Stimulated activated naive CD8-positive, alpha-beta T cell treated with anti-CD3 and anti-CD28 coated beads, Interleukin-15, amount 100 ng/mL, for 72 hours (primary cell): Measurements from ENCODE around the gene KIAA1671.
"Not testable (repeated sequence)": the region's sequence is repeated elsewhere in the genome, so short reads cannot be mapped to it uniquely, and the experiment has no call there.

Experiments
- ATAC-seq: fragments of 150-1000 bp; cut with Tn5 transposase; 2 replicates; pipeline ENCODE4 v1.10.0; 2021; ENCODE audit warnings: mild to moderate bottlenecking, moderate library complexity
- DNase-seq, 2 donors: peaks; one replicate each; pipeline ENCODE4 v3.0.0; 2021 to 2022
- H3K27ac Mint-ChIP-seq, 2 donors: one replicate each; pipeline ENCODE4 v1.8.0; 2022; ENCODE audit warnings: mild to moderate bottlenecking in 2 of 2, mixed read lengths in 2 of 2, moderate library complexity in 2 of 2
- H3K27me3 Mint-ChIP-seq: one replicate; pipeline ENCODE4 v1.8.0; 2022; ENCODE audit warnings: mixed read lengths
- H3K4me1 Mint-ChIP-seq: one replicate; pipeline ENCODE4 v1.8.0; 2022; ENCODE audit warnings: mild to moderate bottlenecking, mixed read lengths
- H3K4me3 Mint-ChIP-seq, 2 donors: one replicate each; pipeline ENCODE4 v1.8.0; 2022; ENCODE audit warnings: mild to moderate bottlenecking in 2 of 2, mixed read lengths in 2 of 2, moderate library complexity in 1 of 2
- H3K9me3 Mint-ChIP-seq, 2 donors: one replicate each; pipeline ENCODE4 v1.8.0; 2022; ENCODE audit warnings: mixed read lengths in 2 of 2

Gene KIAA1671

DNA sequence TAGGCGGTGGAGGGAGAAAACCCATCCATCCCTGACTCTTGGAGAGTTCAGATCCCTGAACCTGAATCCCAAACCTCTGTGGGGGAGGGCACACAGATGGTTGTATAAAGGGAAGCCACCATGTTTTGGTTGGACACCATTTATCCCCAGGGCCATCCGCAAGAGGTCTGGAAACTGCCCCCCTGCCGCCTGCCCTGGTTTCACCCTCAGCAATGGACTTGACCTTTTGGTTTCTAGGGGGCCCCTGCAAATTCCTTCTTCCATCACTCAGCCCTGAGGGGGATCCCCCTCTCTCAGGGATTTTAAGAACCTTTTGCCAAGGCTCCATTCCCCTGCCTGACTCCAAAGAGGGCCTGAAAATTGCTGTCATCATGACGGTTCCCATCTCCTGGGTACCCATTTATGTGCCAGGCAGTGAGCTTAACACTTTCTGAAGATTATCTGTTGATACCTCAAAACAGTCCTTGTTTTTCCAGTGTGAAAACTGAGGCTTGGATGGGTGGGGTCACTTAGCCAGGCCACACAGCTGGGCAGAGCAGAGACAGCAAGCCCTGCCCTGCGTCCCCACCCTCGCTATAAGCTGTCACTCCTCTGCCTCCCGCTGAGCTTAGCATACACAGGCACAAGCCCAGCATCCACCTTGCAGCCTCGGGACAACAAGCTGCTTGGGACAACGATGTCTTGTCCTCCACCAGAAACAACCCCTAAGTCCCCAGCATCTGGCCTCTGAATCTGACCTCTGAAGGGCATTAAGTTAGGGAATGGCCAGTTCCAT, 213.9 kb downstream of the KIAA1671 start:
- no peaks in the 10 kb centered on the region for H3K9me3 Mint-ChIP-seq
- H3K4me1 Mint-ChIP-seq, result peaks cover 8% of the 10 kb centered on the region
- H3K4me3 Mint-ChIP-seq, result no peak overlapping the region
- ATAC-seq, result no peak
- H3K27me3 Mint-ChIP-seq, result no peaks in the 10 kb centered on the region
- H3K27ac Mint-ChIP-seq, result no peak overlapping the region
- no peak for DNase-seq

- no peaks in the 10 kb centered on the region for H3K9me3 Mint-ChIP-seq
- H3K4me1 Mint-ChIP-seq, result peaks cover 11% of the 10 kb centered on the region
- ATAC-seq (no peak), DNase-seq (no peak)
- H3K4me3 Mint-ChIP-seq, result no peak overlapping the region
- no peak overlapping the region for H3K27ac Mint-ChIP-seq
- H3K27me3 Mint-ChIP-seq, result no peaks in the 10 kb centered on the region
These were observed 214.6 kb downstream of the KIAA1671 start for GRCh38 chr22:25167082-25167481.

DNA sequence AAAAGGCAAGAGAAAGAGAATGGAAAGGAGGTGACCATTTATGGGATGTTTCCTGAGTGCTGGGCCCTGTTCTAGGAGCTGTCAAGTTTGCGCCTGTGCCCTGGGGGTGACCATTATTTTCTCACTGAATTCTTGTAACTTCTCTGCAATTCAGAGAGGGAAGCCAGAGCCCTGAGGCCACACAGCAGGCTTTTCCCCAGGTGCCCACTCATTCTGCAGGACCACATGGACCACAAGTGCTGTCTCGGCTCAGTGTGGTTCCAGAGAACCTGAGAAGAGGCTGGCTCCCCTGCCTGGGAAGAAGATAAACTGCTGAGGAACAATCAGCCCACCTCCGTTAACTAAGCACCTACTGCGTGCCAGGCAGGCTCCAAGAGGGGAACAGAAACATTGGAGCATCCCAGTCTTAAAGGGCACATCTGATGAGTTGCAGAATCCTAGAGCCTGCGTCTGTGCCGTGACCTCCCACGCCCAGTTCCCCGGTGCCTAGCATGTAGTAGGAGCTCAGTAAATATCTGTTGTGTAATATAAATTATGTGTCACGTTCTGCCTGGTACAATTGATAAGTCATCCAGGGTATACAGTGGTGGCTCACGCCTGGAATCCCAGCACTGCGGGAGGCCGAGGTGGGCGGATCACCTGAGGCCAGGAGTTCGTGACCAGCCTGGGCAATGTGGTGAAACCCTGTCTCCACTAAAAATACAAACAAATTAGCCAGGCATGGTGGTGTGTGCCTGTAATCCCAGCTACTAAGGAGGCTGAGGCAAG, 215.5 kb downstream of the KIAA1671 start:
- Mint-ChIP-seq H3K4me3 (no peak overlapping the region), H3K9me3 (no peaks in the 10 kb centered on the region), H3K27ac (peak overlapping the region in 1 of 2 donors; percentile 52), H3K4me1 (peaks cover 12% of the 10 kb centered on the region), H3K27me3 (no peaks in the 10 kb centered on the region)
- ATAC-seq (no peak), DNase-seq (no peak)

DNA sequence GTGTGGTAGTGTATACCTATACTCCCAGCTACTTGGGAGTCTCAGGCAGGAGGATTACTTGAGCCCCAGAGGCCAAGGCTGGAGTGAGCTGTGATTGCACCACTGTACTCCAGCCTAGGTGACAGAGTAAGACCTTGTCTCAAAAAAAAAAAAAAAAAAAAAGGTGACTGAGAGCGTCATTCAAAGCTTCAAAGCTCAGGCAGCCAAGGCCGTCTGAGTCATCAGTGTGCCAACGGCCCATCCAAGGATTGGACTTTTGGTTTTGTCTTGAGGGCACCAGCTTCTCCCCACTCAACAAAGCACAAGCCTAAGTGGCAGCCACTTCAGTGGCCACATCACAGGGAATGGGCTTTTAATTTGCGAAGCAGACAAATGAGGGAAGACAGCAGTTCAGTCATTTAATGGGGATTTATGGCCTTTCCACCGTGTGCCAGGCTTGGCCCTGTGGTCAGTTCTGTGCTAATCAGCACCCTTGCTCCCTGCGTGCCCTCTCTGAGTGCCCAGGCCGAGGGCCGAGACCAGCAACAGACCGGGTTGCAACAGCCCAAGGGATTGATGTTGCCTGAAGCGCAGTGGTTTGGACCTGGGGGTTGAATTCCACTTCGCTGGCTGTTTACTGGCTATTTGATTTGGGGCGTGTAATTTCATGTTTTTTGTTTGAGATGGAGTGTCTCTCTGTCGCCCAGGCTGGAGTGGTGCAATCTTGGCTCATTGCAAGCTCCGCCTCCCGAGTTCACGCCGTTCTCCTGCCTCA, 216.9 kb downstream of the KIAA1671 start:
- Mint-ChIP-seq H3K9me3 (no peaks in the 10 kb centered on the region), H3K27me3 (no peaks in the 10 kb centered on the region), H3K4me1 (peaks cover 12% of the 10 kb centered on the region), H3K27ac (no peak overlapping the region), H3K4me3 (no peak overlapping the region)
- ATAC-seq, result no peak
- no peak for DNase-seq

DNA sequence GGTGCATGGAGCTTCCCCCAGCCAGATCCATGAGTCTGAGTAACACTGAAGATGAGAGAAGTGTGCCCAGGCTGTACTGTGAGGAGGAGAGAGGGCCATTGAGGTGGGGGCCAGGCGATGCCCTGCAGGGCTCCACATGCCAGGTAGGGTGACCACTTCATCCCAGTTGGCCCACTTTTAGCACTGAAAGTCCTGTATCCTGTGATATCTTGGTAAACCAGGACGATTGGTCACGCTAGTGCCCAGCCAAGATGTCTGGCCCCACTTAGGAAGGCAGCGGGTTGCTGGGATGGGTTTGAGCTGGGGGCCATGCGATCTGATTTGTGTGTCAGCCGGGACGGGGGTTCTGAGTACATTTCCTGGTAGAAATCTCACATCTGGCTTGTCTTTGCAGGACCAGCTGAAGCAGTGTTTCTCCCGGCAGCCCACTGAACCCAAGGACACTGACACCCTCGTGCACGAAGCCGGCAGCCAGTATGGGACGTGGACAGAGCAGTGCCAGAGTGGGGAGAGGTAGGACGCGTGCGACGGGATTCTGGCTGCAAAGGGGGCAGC, 218.0 kb downstream of the KIAA1671 start:
- peaks cover 6% of the 10 kb centered on the region for H3K4me1 Mint-ChIP-seq
- H3K4me3 Mint-ChIP-seq, result no peak overlapping the region
- H3K27me3 Mint-ChIP-seq, result no peaks in the 10 kb centered on the region
- DNase-seq, result no peak
- no peaks in the 10 kb centered on the region for H3K9me3 Mint-ChIP-seq
- peak overlapping the region in 1 of 2 donors; percentile 60 for H3K27ac Mint-ChIP-seq
- no peak for ATAC-seq

GRCh38 chr22:25172153-25172552, 219.6 kb downstream of the KIAA1671 start:
- Mint-ChIP-seq H3K27ac (no peak overlapping the region), H3K9me3 (no peaks in the 10 kb centered on the region), H3K27me3 (no peaks in the 10 kb centered on the region), H3K4me1 (peaks cover 6% of the 10 kb centered on the region), H3K4me3 (no peak overlapping the region)
- DNase-seq (peak; percentile 8 to 38), ATAC-seq (peak; percentile 82)

DNA sequence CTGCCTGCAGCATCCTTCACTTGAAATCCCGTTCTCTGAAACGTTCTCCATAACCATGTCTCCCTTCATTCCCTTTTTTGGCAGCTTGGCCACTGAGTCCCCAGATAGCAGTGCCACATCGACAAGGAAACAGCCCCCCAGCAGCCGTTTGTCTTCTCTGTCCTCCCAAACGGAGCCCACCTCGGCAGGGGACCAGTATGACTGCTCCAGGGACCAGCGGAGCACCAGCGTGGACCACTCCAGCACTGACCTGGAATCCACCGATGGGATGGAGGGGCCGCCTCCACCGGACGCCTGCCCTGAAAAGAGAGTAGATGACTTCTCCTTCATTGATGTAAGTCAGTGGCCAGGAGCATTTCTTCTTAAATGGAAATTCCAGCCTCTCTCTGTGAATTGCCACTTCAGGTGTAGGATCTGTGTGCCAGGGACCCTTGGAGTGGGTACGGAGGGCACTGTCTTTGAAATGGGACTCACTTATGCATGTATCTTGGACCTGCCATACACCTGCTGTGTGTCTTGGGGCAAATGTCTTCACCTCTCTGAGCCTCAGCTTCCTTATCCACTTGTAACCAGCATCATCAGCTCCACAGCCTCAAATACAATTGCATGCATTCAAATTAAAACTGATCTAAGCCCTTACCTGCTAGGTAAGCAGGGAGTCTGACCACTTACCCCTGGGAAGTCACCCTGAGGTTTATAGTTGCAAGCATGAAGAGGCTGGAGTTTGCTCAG, 221.8 kb downstream of the KIAA1671 start:
- H3K4me1 Mint-ChIP-seq, result peaks cover 6% of the 10 kb centered on the region
- no peaks in the 10 kb centered on the region for H3K27me3 Mint-ChIP-seq
- no peak for DNase-seq
- H3K27ac Mint-ChIP-seq, result peak overlapping the region in 1 of 2 donors; percentile 42
- no peak for ATAC-seq
- H3K9me3 Mint-ChIP-seq, result peaks cover 0 to 1% of the 10 kb centered on the region in 2 donors
- H3K4me3 Mint-ChIP-seq, result no peak overlapping the region

DNA sequence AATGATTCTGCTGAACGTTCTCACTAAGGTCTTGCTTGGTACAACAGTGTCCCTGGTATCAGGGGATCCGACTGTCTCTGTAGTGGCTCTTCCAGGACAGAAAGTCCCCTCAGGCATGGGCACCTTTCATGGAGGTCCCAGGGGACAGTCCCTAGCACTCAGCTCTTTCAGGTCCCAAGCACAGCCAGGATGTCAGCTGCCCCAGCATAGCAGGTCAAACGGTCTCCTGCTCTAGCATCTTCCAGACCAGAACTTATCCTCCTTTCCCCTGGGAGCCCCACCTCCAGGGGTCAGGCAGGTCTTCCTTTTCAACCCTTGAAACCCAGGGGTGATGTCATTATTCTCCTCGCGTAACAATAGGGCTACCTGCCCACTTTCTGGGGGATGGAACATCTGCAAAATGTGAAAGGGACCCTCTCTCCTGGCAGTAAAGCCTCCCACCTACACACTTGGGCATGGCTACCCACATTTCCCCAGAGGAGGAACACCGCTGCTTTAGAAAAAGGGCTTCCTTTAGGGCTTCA, 222.4 kb downstream of the KIAA1671 start:
- H3K4me1 Mint-ChIP-seq, result peaks cover 6% of the 10 kb centered on the region
- H3K27ac Mint-ChIP-seq, result no peak overlapping the region
- no peak overlapping the region for H3K4me3 Mint-ChIP-seq
- DNase-seq, result no peak
- no peak for ATAC-seq
- H3K27me3 Mint-ChIP-seq, result no peaks in the 10 kb centered on the region
- peaks cover 0 to 7% of the 10 kb centered on the region in 2 donors for H3K9me3 Mint-ChIP-seq

- Mint-ChIP-seq H3K27me3 (no peaks in the 10 kb centered on the region), H3K4me3 (no peak overlapping the region), H3K9me3 (peaks cover 0 to 9% of the 10 kb centered on the region in 2 donors), H3K27ac (peak overlapping the region in 1 of 2 donors; percentile 8), H3K4me1 (peaks cover 6% of the 10 kb centered on the region)
- DNase-seq (no peak), ATAC-seq (no peak)
These were observed 223.7 kb downstream of the KIAA1671 start for GRCh38 chr22:25176175-25176574.

GRCh38 chr22:25176799-25177198, 224.3 kb downstream of the KIAA1671 start:
- peak overlapping the region in 1 of 2 donors; percentile 35 for H3K27ac Mint-ChIP-seq
- DNase-seq (no peak), ATAC-seq (no peak)
- H3K9me3 Mint-ChIP-seq, result peaks cover 0 to 9% of the 10 kb centered on the region in 2 donors
- no peak overlapping the region for H3K4me3 Mint-ChIP-seq
- H3K27me3 Mint-ChIP-seq, result no peaks in the 10 kb centered on the region
- peaks cover 3% of the 10 kb centered on the region for H3K4me1 Mint-ChIP-seq

- no peak for ATAC-seq
- peak overlapping the region in 1 of 2 donors; percentile 85 for H3K27ac Mint-ChIP-seq
These were observed 224.7 kb downstream of the KIAA1671 start for GRCh38 chr22:25177226-25177625.

DNA sequence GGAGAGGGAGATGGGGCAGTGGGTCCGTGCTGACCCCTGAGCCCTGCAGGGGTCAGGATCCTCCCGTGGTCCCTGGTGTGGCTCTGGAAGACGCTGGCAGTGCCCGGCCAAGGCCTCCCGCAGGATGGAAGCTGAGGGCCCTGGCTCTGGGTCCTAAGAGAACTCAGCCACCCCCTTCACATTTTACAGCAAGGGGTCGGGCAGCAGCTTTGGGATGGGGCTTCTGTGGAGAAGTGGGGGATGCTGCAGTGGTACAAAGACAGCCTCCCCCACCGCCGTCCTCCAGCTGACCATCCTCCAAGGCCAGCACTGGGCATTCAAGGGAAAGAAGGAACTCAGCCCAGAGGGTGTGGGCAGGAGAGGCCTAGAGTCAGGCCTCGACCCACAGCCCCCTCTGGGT, 225.4 kb downstream of the KIAA1671 start:
- Mint-ChIP-seq H3K27me3 (no peaks in the 10 kb centered on the region), H3K27ac (peak overlapping the region in 1 of 2 donors; percentile 59), H3K4me3 (no peak overlapping the region), H3K4me1 (no peaks in the 10 kb centered on the region), H3K9me3 (peaks cover 0 to 9% of the 10 kb centered on the region in 2 donors)
- no peak for ATAC-seq
- DNase-seq, result no peak

More at GRCh38 chr22:25177226-25177625, 224.7 kb downstream of the KIAA1671 start:
- H3K27me3 Mint-ChIP-seq, result no peaks in the 10 kb centered on the region
- H3K4me1 Mint-ChIP-seq, result no peaks in the 10 kb centered on the region
- no peak for DNase-seq
- H3K9me3 Mint-ChIP-seq, result peaks cover 0 to 9% of the 10 kb centered on the region in 2 donors
- no peak overlapping the region for H3K4me3 Mint-ChIP-seq

GRCh38 chr22:25178348-25178747, 225.8 kb downstream of the KIAA1671 start:
- H3K4me1 Mint-ChIP-seq, H3K27me3 Mint-ChIP-seq, H3K27ac Mint-ChIP-seq, DNase-seq, H3K9me3 Mint-ChIP-seq, H3K4me3 Mint-ChIP-seq: not testable (repeated sequence)
- peak; percentile 60 for ATAC-seq

DNA sequence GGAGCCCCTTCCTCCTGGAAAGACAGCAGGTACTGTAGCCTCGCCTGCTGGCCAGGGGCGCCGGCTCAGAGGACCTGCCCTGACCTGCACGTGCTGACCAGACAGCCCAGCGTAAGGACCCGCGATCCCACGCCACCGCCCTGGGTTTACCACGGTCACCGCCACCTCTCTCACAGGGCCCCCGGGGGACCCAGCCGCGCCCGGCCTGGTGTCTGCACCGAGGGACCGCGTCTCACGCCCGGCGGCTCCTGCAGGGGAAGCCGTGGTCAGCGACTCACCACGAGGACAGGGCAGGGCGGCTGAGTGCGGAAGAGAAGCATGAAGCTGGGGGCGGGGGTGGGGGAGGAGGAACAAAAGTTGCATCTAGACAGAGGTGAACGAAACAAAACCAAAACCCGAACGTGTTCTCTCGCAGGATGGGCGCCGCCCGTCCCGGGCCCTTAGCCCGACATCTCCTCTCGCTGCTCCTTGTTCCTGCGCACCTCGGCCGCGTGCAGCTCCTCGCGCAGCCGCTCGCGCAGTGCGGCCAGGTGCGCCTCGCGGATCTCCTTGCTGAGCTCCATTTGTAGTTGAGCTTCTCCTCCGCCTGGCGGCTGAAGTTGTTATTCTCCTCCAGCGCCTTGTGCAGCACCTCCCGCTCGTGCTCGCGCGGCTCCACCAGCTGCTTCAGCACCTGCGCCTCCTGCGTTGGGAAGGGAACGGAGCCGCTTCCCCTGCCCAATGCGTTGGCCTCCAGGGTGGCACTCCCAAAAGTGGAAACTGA, 226.5 kb downstream of the KIAA1671 start:
- ATAC-seq, result peak; percentile 70
- not testable (repeated sequence) for H3K4me1 Mint-ChIP-seq, H3K4me3 Mint-ChIP-seq, DNase-seq, H3K27ac Mint-ChIP-seq, H3K27me3 Mint-ChIP-seq, H3K9me3 Mint-ChIP-seq
